Loucy (cell line): Measurements from ENCODE around the gene DSCAML1.

Source experiments
- H2AFZ ChIP-seq: fragments of 200-600 bp; sonication (generic); 2 replicates; pipeline ENCODE4 v1.6.0; 2016; ENCODE audit warnings: antibody characterized with exemption, mild to moderate bottlenecking, low read length, moderate library complexity
- H3F3A ChIP-seq: fragments of 200-600 bp; 2 replicates; pipeline ENCODE4 v1.6.0; 2016; ENCODE audit warnings: antibody characterized with exemption, low read depth, mild to moderate bottlenecking
- H3K27me3 ChIP-seq: fragments of 200-600 bp; sonication (generic); 2 replicates; pipeline ENCODE4 v1.6.1; 2014; ENCODE audit warnings: low read length, mild to moderate bottlenecking; ENCODE audit not compliant: insufficient read depth, poor library complexity, severe bottlenecking
- H3K36me3 ChIP-seq: fragments of 200-600 bp; sonication (generic); 2 replicates; pipeline ENCODE4 v1.6.1; 2016; ENCODE audit warnings: low read length; ENCODE audit not compliant: insufficient read depth
- H3K4me1 ChIP-seq: fragments of 200-600 bp; sonication (generic); 2 replicates; pipeline ENCODE4 v1.5.1; 2014; ENCODE audit warnings: low read length, mild to moderate bottlenecking; ENCODE audit not compliant: insufficient read depth, poor library complexity, severe bottlenecking
- H3K4me2 ChIP-seq: fragments of 200-600 bp; sonication (generic); 2 replicates; pipeline ENCODE4 v1.6.0; 2014; ENCODE audit warnings: antibody characterized with exemption, low read length, low read depth, mild to moderate bottlenecking; ENCODE audit not compliant: poor library complexity, severe bottlenecking
- H3K4me3 ChIP-seq: fragments of 200-600 bp; sonication (generic); 2 replicates; pipeline ENCODE4 v1.5.1; 2014; ENCODE audit warnings: low read length, mild to moderate bottlenecking, mixed read lengths; ENCODE audit not compliant: poor library complexity, severe bottlenecking
- H3K79me2 ChIP-seq: fragments of 200-600 bp; sonication (generic); 2 replicates; pipeline ENCODE4 v1.6.1; 2014; ENCODE audit warnings: low read length; ENCODE audit not compliant: insufficient read depth
- H3K9ac ChIP-seq: fragments of 200-600 bp; sonication (generic); 2 replicates; pipeline ENCODE4 v1.6.0; 2014; ENCODE audit warnings: mild to moderate bottlenecking, low read depth, low read length, moderate library complexity; ENCODE audit not compliant: poor library complexity, severe bottlenecking
- H3K9me2 ChIP-seq: fragments of 200-600 bp; sonication (generic); replicated peaks from 2 replicates; pipeline ENCODE4 v1.6.1; 2016; ENCODE audit warnings: low read depth, low read length, mixed read lengths
- H3K9me3 ChIP-seq: fragments of 200-600 bp; sonication (generic); 2 replicates; pipeline ENCODE4 v1.6.1; 2014; ENCODE audit warnings: mild to moderate bottlenecking, antibody characterized with exemption, low read length, low read depth; ENCODE audit not compliant: insufficient read depth
- H4K20me1 ChIP-seq: fragments of 200-600 bp; sonication (generic); 2 replicates; pipeline ENCODE4 v1.6.0; 2014; ENCODE audit warnings: antibody characterized with exemption, low read length, mild to moderate bottlenecking; ENCODE audit not compliant: insufficient read depth, poor library complexity, severe bottlenecking
- EZH2phosphoT487 ChIP-seq: fragments of 200-600 bp; IDR thresholded peaks from 2 replicates; pipeline ENCODE4 v1.6.1; 2018; ENCODE audit warnings: antibody characterized with exemption, mild to moderate bottlenecking, moderate library complexity, borderline replicate concordance
- TF ChIP-seq, protein P1 (sequence below): fragments of 200-600 bp; sonication (generic); conservative IDR thresholded peaks from 2 replicates; pipeline ENCODE4 v1.5.1; 2014; ENCODE audit warnings: mild to moderate bottlenecking, antibody characterized with exemption, low read length

DSCAML1 gene

DNA sequence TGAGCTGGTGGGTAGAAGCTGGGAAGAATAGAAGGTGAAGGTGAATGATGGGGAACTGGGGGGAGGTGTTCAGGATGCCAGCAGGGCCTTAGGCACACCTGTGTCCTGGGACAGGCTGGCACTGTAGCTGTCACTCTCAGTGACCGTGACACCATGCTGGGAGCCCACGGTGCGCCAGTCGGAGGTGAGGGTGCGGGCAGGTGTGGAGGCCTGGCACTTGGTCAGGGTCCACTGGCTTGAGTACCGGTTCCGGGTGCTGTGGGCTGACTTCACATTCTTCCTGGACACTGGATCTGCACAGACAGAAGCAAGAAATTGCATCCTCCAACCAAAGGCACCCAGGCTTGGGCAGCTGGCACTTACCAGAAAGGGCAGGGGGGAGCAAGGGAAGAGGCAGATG lies 365.6 kb downstream of the DSCAML1 start:
- Histone ChIP-seq H3K79me2 (no peaks in the 10 kb centered on the region), H3K9me2 (no peaks in the 10 kb centered on the region), H4K20me1 (no peaks in the 10 kb centered on the region), H3K36me3 (no peaks in the 10 kb centered on the region), H3F3A (no peaks in the 10 kb centered on the region), H3K9ac (no peak overlapping the region), H3K4me2 (no peak overlapping the region), H3K4me3 (no peak overlapping the region), H3K4me1 (no peaks in the 10 kb centered on the region), H3K9me3 (no peaks in the 10 kb centered on the region), H2AFZ (no peak overlapping the region), H3K27me3 (no peaks in the 10 kb centered on the region)
- TF ChIP-seq EZH2phosphoT487 = no peak
- TF ChIP-seq, protein P1, sequence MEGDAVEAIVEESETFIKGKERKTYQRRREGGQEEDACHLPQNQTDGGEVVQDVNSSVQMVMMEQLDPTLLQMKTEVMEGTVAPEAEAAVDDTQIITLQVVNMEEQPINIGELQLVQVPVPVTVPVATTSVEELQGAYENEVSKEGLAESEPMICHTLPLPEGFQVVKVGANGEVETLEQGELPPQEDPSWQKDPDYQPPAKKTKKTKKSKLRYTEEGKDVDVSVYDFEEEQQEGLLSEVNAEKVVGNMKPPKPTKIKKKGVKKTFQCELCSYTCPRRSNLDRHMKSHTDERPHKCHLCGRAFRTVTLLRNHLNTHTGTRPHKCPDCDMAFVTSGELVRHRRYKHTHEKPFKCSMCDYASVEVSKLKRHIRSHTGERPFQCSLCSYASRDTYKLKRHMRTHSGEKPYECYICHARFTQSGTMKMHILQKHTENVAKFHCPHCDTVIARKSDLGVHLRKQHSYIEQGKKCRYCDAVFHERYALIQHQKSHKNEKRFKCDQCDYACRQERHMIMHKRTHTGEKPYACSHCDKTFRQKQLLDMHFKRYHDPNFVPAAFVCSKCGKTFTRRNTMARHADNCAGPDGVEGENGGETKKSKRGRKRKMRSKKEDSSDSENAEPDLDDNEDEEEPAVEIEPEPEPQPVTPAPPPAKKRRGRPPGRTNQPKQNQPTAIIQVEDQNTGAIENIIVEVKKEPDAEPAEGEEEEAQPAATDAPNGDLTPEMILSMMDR = no peak

DNA sequence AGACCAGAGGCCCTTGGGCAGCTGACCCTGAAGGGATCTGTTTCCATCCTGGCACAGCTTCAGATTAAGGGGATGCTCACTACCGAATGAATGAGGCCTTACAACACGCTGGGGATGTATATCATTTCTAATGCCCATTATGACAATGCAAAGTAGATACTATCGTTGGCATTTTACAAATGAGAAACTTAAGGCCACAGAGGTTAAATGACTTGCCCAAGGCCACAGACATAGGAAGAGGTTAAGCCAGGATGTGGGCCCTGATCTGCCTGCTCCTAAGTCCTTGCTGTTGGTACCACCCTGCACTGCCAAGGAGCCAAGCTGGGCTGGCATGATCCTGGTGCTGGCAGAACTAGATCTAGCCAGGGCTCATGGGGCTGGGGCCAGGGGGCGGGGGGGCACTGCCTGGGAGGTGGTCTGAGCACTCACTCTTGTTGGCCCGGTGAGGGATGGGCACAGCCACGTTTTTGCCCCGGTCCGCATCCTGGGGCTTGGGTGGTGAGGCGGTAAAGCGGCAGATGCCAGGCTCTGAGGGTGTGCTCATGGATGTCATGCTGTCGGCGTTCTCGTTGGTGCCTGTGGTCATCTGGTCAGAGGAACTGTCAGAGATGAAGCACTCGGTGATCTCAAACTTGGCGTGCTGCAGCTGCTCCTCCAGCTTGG lies 366.6 kb downstream of the DSCAML1 start:
- H3K9me3 ChIP-seq = no peaks in the 10 kb centered on the region
- no peak overlapping the region for H3K4me2 ChIP-seq
- no peaks in the 10 kb centered on the region for H3K79me2 ChIP-seq

DNA sequence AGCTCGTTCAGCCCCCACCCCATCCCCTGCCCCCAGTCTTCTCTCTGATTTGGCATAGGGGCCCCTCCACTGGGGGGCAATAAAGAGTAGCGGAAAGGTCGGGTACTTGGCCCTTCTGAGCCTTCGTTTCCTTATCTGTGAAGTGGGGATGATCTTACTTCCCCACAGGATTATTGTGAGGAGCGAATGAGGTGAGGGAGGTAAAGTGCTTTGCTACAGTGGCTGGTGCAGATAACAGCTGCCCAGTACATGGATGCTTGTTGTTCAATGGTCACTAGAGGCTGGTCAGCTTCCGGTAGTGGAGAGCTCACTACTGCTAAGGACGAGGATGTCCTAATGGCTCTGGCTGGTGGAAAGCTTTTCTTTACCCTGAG lies 368.2 kb downstream of the DSCAML1 start:
- no peak overlapping the region for H3K4me2 ChIP-seq
- H3K9me2 ChIP-seq = no peaks in the 10 kb centered on the region
- no peaks in the 10 kb centered on the region for H3K79me2 ChIP-seq
- H3K9me3 ChIP-seq = no peaks in the 10 kb centered on the region
- no peak overlapping the region for H3K4me3 ChIP-seq
- H2AFZ ChIP-seq = no peak overlapping the region
- no peak overlapping the region for H3K9ac ChIP-seq
- no peaks in the 10 kb centered on the region for H3K4me1 ChIP-seq
- no peaks in the 10 kb centered on the region for H3K36me3 ChIP-seq
- H4K20me1 ChIP-seq = no peaks in the 10 kb centered on the region
- H3K27me3 ChIP-seq = no peaks in the 10 kb centered on the region
- no peaks in the 10 kb centered on the region for H3F3A ChIP-seq
- TF ChIP-seq, protein P1 = 0 out of 2 replicates have a peak, but pooled peaks have one; percentile 13
- no peak for TF ChIP-seq EZH2phosphoT487

More for the DNA sequence above, 366.6 kb downstream of the DSCAML1 start:
- Histone ChIP-seq H2AFZ (no peak overlapping the region), H4K20me1 (no peaks in the 10 kb centered on the region), H3F3A (no peaks in the 10 kb centered on the region), H3K36me3 (no peaks in the 10 kb centered on the region), H3K4me1 (no peaks in the 10 kb centered on the region), H3K9me2 (no peaks in the 10 kb centered on the region), H3K4me3 (no peak overlapping the region), H3K9ac (no peak overlapping the region), H3K27me3 (no peaks in the 10 kb centered on the region)
- TF ChIP-seq, protein P1 = no peak
- TF ChIP-seq EZH2phosphoT487 = no peak
